Natural killer cell (primary cell): ENCODE results near the gene C1QTNF12. TPM values are rescaled to one million over a fixed set of nuclear protein-coding genes. Genes with fewer than 3 reads are reported as not detected.

ENCODE experiments used
- ATAC-seq, 3 donors: fragments of 150-1000 bp in 2 of 3; fragments of 200-7000 bp in 1 of 3; cut with Tn5 transposase; 1 replicate in 1 of 3; 2 replicates in 2 of 3; pipeline ENCODE4 v1.10.0; 2021; ENCODE audit warnings: mild to moderate bottlenecking in 2 of 3, moderate library complexity in 2 of 3
- DNase-seq, 2 donors: peaks; one replicate each; pipeline versions ENCODE4 v3.0.0 to v3.0.0-alpha.2; 2013 to 2021; ENCODE audit warnings: mixed read lengths in 1 of 2
- H3K27ac ChIP-seq: one replicate; pipeline ENCODE4 v1.5.1; 2013; ENCODE audit warnings: mild to moderate bottlenecking, low read length
- H3K27me3 ChIP-seq: one replicate; pipeline ENCODE4 v1.6.1; 2013; ENCODE audit warnings: low read length; ENCODE audit not compliant: control insufficient read depth, insufficient read depth
- H3K36me3 ChIP-seq: one replicate; pipeline ENCODE4 v1.6.1; 2013; ENCODE audit warnings: low read length; ENCODE audit not compliant: control insufficient read depth, insufficient read depth
- H3K4me1 ChIP-seq: one replicate; pipeline ENCODE4 v1.6.1; 2013; ENCODE audit warnings: low read length; ENCODE audit not compliant: control insufficient read depth, insufficient read depth
- H3K4me3 ChIP-seq: one replicate; pipeline ENCODE4 v1.5.1; 2013; ENCODE audit warnings: low read length
- H3K9me3 ChIP-seq: one replicate; pipeline ENCODE4 v1.6.1; 2013; ENCODE audit warnings: low read length; ENCODE audit not compliant: control insufficient read depth, insufficient read depth
- H3K27ac Mint-ChIP-seq, 2 donors: one replicate each; pipeline ENCODE4 v1.8.0; 2022; ENCODE audit warnings: mild to moderate bottlenecking in 2 of 2, mixed read lengths in 2 of 2, moderate library complexity in 1 of 2
- H3K27me3 Mint-ChIP-seq, 2 donors: one replicate each; pipeline ENCODE4 v1.8.0; 2022; ENCODE audit warnings: low read depth in 2 of 2, mixed read lengths in 2 of 2
- H3K36me3 Mint-ChIP-seq: one replicate; pipeline ENCODE4 v1.8.0; 2022; ENCODE audit warnings: mixed read lengths
- H3K4me1 Mint-ChIP-seq, 2 donors: one replicate each; pipeline ENCODE4 v1.8.0; 2022; ENCODE audit warnings: mixed read lengths in 2 of 2
- H3K4me3 Mint-ChIP-seq: one replicate; pipeline ENCODE4 v1.8.0; 2022; ENCODE audit warnings: mild to moderate bottlenecking, moderate library complexity, mixed read lengths
- H3K9me3 Mint-ChIP-seq, 2 donors: one replicate each; pipeline ENCODE4 v1.8.0; 2022; ENCODE audit warnings: mixed read lengths in 2 of 2
- CTCF ChIP-seq: fragments of 200-600 bp; IDR thresholded peaks from one replicate; pipeline ENCODE4 v1.8.0; 2022; ENCODE audit warnings: antibody characterized with exemption
- WGBS: methylation state at CpG from one replicate; pipeline ENCODE4 v1.1.7; 2013; ENCODE audit warnings: missing lambda C conversion rate; ENCODE audit not compliant: insufficient coverage; 5-methylcytosine and 5-hydroxymethylcytosine counted together
- intact Hi-C: fragments of 100-400 bp; cut with micrococcal nuclease; formaldehyde crosslinking; loops from one replicate; pipeline ENCODE4 v1.14.2; 2022
- total RNA-seq, 4 donors: library from RNA; stranded (reverse); fragments of 120-200 nt in 1 of 4; gene quantifications; one replicate each; pipeline versions ENCODE4 v1.2.3 to v1.2.4, GENCODE V29; 2013 to 2022

C1QTNF12 gene
- total RNA-seq, 3 donors from 2014 or later (not counting 1 experiment from before 2014, with no cell fraction given): 2.6 to 4.1 (median 4.1) TPM

- DNase-seq (peak in 1 of 2 donors; percentile 26), ATAC-seq (no peak)
- no peaks in the 10 kb centered on the region for H3K9me3 ChIP-seq
- 84% methylated on average over 98 of the region's 98 CpGs for WGBS
- H3K36me3 Mint-ChIP-seq: no peaks in the 10 kb centered on the region
- H3K27me3 Mint-ChIP-seq: no peaks in the 10 kb centered on the region
- H3K4me1 ChIP-seq: peaks cover 49% of the 10 kb centered on the region
- no peak overlapping the region for H3K4me3 ChIP-seq
- intact Hi-C loops: no loop called here
- H3K27me3 ChIP-seq: peaks cover 2% of the 10 kb centered on the region
- H3K27ac Mint-ChIP-seq: peak overlapping the region; percentile 64 to 70
- H3K4me3 Mint-ChIP-seq: peak overlapping the region; percentile 88
- H3K27ac ChIP-seq: no peak overlapping the region
- TF ChIP-seq CTCF: no peak
- H3K4me1 Mint-ChIP-seq: peaks cover 28 to 29% of the 10 kb centered on the region in 2 donors
- H3K9me3 Mint-ChIP-seq: no peaks in the 10 kb centered on the region
- peaks cover 22% of the 10 kb centered on the region for H3K36me3 ChIP-seq
These were observed 13.5 kb downstream of the C1QTNF12 start for GRCh38 chr1:1232796-1233566.

GRCh38 chr1:1232208-1232795 is 14.2 kb downstream of the C1QTNF12 start, which contains the start of gene B3GALT6:
B3GALT6 (plus strand) TSS chr1:1232237; CDS start chr1:1232279, 42 bp downstream.
- intact Hi-C loops: no loop called here
- ATAC-seq (no peak), DNase-seq (no peak)
- Mint-ChIP-seq H3K4me3 (peak within 1 kb of the TSS; percentile 95), H3K4me1 (peaks cover 28 to 29% of the 10 kb centered on the region in 2 donors), H3K27ac (peak within 1 kb of the TSS; percentile 82 to 88), H3K36me3 (no peaks in the 10 kb centered on the region), H3K9me3 (no peaks in the 10 kb centered on the region), H3K27me3 (no peaks in the 10 kb centered on the region)
- peak within 1 kb of the TSS; percentile 76 for H3K27ac ChIP-seq
- WGBS: 7% methylated on average over 100 of the region's 100 CpGs
- H3K27me3 ChIP-seq: no peaks in the 10 kb centered on the region
- H3K9me3 ChIP-seq: no peaks in the 10 kb centered on the region
- peaks cover 28% of the 10 kb centered on the region for H3K36me3 ChIP-seq
- peak within 1 kb of the TSS; percentile 89 for H3K4me3 ChIP-seq
- H3K4me1 ChIP-seq: peaks cover 48% of the 10 kb centered on the region
- no peak for TF ChIP-seq CTCF

GRCh38 chr1:1231400-1232207 is 14.9 kb downstream of the C1QTNF12 start, which contains the start of gene SDF4:
SDF4 (minus strand) TSS chr1:1232001; CDS start chr1:1228772, 3,229 bp downstream.
- under 1% methylated on average over 99 of the region's 99 CpGs for WGBS
- no peaks in the 10 kb centered on the region for H3K27me3 ChIP-seq
- intact Hi-C loops: loop anchor here (2.0 kb wide), 1 partner anchor 17 kb away; the partner anchor contains the start of gene TNFRSF4
- H3K9me3 Mint-ChIP-seq: no peaks in the 10 kb centered on the region
- peaks cover 46% of the 10 kb centered on the region for H3K4me1 ChIP-seq
- H3K27ac ChIP-seq: peak within 1 kb of the TSS; percentile 76
- H3K27ac Mint-ChIP-seq: peak within 1 kb of the TSS; percentile 82 to 88
- peaks cover 30% of the 10 kb centered on the region for H3K36me3 ChIP-seq
- peak; percentile 96 to 98 for DNase-seq
- TF ChIP-seq CTCF: no peak
- H3K36me3 Mint-ChIP-seq: no peaks in the 10 kb centered on the region
- peak; percentile 91 to 97 (median 94) for ATAC-seq
- H3K4me1 Mint-ChIP-seq: peaks cover 28 to 29% of the 10 kb centered on the region in 2 donors
- H3K4me3 Mint-ChIP-seq: peak within 1 kb of the TSS; percentile 95
- peak within 1 kb of the TSS; percentile 89 for H3K4me3 ChIP-seq
- H3K27me3 Mint-ChIP-seq: no peaks in the 10 kb centered on the region
- H3K9me3 ChIP-seq: no peaks in the 10 kb centered on the region
